ENCODE results near the gene BUB1. TPM values are rescaled to one million over a fixed set of nuclear protein-coding genes. Genes with fewer than 3 reads are reported as not detected.
A peak's percentile ranks its signal among the peaks of the same experiment; 100 is the strongest.

Gene BUB1
- total and polyA plus RNA-seq, 5 donors, result 0.31 to 2.0 (median 0.88) TPM

GRCh38 chr2:110655701-110656100 is 22.2 kb downstream of the BUB1 start:
- Histone ChIP-seq H3K4me1 (ENCODE audit: control insufficient read depth, insufficient read depth, low read length) (no peaks in the 10 kb centered on the region), H3K9me3 (ENCODE audit: control insufficient read depth, low read length) (no peaks in the 10 kb centered on the region), H3K4me3 (ENCODE audit: low read length) (no peak overlapping the region), H3K27ac (ENCODE audit: low read length) (no peak overlapping the region), H3K27me3 (ENCODE audit: control insufficient read depth, insufficient read depth) (no peaks in the 10 kb centered on the region)
- 87% methylated on average over 2 of the region's 2 CpGs for WGBS
- DNase-seq (no peak), ATAC-seq (no peak)
- intact Hi-C loops (cut with DNase I), result no loop called here

DNA sequence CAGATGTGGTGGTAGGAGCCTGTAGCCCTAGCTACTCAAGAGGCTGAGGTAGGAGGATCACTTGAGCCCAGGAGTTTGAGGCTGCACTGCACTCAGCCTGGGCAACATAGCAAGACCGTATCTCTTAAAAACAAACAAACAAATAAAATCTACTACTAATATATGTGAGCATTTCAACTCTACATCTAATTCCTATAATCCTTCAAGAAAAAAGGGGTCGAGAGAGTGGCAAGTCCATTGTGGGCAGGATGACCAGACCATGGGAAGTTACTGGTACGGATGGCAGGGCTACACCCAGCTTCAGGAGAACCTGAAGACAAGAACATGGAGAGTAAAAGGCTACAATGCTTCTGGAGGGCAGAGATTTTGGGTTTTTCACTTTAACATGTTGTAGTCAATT is 24.0 kb downstream of the BUB1 start:
- Histone ChIP-seq H3K4me3 (ENCODE audit: low read length) (no peak overlapping the region), H3K27ac (ENCODE audit: low read length) (no peak overlapping the region), H3K9me3 (ENCODE audit: control insufficient read depth, low read length) (no peaks in the 10 kb centered on the region), H3K27me3 (ENCODE audit: control insufficient read depth, insufficient read depth) (no peaks in the 10 kb centered on the region), H3K4me1 (ENCODE audit: control insufficient read depth, insufficient read depth, low read length) (no peaks in the 10 kb centered on the region)
- no peak for DNase-seq
- no peak for ATAC-seq
- intact Hi-C loops (cut with DNase I), result no loop called here
- WGBS, result over 99% methylated on average over 3 of the region's 3 CpGs

DNA sequence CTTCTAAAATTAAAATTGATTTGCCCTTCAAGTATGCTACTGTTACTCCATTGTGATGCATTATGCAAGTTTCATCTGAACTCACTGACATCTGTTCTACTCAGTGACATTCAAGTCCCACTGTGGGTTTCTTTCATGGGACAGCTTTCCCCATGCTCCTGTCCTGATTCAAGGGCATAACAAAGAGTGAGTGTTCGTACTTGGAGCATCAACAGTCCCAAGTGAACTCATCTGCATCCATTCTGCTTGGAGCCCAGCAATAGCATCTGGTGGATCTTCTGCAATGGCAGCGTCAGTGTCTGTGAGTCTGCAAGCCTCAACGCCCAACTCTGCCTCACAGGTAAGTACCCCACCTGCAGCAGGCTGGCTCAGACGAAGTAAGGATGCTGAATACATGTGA is 27.5 kb downstream of the BUB1 start:
- Histone ChIP-seq H3K4me3 (ENCODE audit: low read length) (no peak overlapping the region), H3K4me1 (ENCODE audit: control insufficient read depth, insufficient read depth, low read length) (no peaks in the 10 kb centered on the region), H3K27ac (ENCODE audit: low read length) (no peak overlapping the region), H3K9me3 (ENCODE audit: control insufficient read depth, low read length) (no peaks in the 10 kb centered on the region), H3K27me3 (ENCODE audit: control insufficient read depth, insufficient read depth) (no peaks in the 10 kb centered on the region)
- ATAC-seq (no peak), DNase-seq (no peak)
- intact Hi-C loops (cut with DNase I), result no loop called here
- 98% methylated on average over 4 of the region's 4 CpGs for WGBS

- 94% methylated on average over 3 of the region's 3 CpGs for WGBS
- Histone ChIP-seq H3K27ac (ENCODE audit: low read length) (no peak overlapping the region), H3K9me3 (ENCODE audit: control insufficient read depth, low read length) (no peaks in the 10 kb centered on the region), H3K27me3 (ENCODE audit: control insufficient read depth, insufficient read depth) (no peaks in the 10 kb centered on the region), H3K4me3 (ENCODE audit: low read length) (no peak overlapping the region), H3K4me1 (ENCODE audit: control insufficient read depth, insufficient read depth, low read length) (no peaks in the 10 kb centered on the region)
- ATAC-seq (no peak), DNase-seq (no peak)
- intact Hi-C loops (cut with DNase I), result no loop called here
Observed at GRCh38 chr2:110647777-110648176, 30.1 kb downstream of the BUB1 start.

DNA sequence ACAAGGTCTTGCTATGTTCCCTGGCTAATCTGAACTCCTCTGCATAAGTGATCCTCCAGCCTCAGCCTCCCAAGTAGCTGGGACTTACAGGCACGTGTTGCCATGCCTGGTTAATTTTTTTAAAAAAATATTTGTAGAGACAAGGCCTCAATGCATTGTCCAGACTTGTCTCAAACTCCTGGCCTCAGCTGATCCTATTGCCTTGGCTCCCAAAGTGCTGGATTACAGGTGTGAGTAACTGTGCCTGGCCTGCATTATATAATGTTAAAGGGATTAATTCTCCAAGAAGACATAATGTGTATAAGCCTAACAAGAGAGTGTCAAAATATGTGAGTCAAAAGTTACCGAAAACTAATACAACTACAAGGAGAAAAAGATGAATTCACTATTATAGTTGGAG is 32.2 kb downstream of the BUB1 start:
- H3K9me3 ChIP-seq (ENCODE audit: control insufficient read depth, low read length), result no peaks in the 10 kb centered on the region
- ATAC-seq (no peak), DNase-seq (no peak)
- H3K4me1 ChIP-seq (ENCODE audit: control insufficient read depth, insufficient read depth, low read length), result no peaks in the 10 kb centered on the region
- H3K4me3 ChIP-seq (ENCODE audit: low read length), result no peak overlapping the region
- H3K27me3 ChIP-seq (ENCODE audit: control insufficient read depth, insufficient read depth), result no peaks in the 10 kb centered on the region
- no peak overlapping the region for H3K27ac ChIP-seq (ENCODE audit: low read length)
- WGBS, result 100% methylated on average over 2 of the region's 2 CpGs
- intact Hi-C loops (cut with DNase I), result no loop called here

GRCh38 chr2:110644357-110644756 is 33.5 kb downstream of the BUB1 start:
- WGBS, result 92% methylated on average over 3 of the region's 3 CpGs
- Histone ChIP-seq H3K27me3 (ENCODE audit: control insufficient read depth, insufficient read depth) (no peaks in the 10 kb centered on the region), H3K27ac (ENCODE audit: low read length) (no peak overlapping the region), H3K9me3 (ENCODE audit: control insufficient read depth, low read length) (no peaks in the 10 kb centered on the region), H3K4me1 (ENCODE audit: control insufficient read depth, insufficient read depth, low read length) (no peaks in the 10 kb centered on the region), H3K4me3 (ENCODE audit: low read length) (no peak overlapping the region)
- no peak for ATAC-seq
- intact Hi-C loops (cut with DNase I), result no loop called here
- no peak for DNase-seq

DNA sequence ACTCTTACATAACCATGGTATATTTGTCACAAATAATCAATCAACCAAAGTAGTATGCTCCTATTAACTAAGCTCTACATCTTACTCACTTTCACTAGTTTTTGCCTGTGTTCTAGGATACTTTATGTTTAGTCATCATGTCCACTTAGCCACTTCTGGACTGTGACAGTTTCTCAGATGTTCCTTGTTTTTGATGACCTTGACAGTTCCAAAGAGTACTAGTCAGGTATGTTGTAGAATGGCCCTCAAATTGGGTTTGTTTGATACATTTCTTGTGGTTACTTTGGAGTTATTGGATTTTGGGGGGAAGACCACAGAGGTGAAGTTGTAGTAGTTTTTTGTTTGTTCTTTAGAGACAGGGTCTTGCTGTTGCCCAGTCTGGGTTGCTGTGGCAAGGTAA is 35.5 kb downstream of the BUB1 start:
- no peaks in the 10 kb centered on the region for H3K9me3 ChIP-seq (ENCODE audit: control insufficient read depth, low read length)
- DNase-seq (no peak), ATAC-seq (no peak)
- H3K27me3 ChIP-seq (ENCODE audit: control insufficient read depth, insufficient read depth), result no peaks in the 10 kb centered on the region
- intact Hi-C loops (cut with DNase I), result no loop called here
- H3K4me1 ChIP-seq (ENCODE audit: control insufficient read depth, insufficient read depth, low read length), result no peaks in the 10 kb centered on the region
- H3K27ac ChIP-seq (ENCODE audit: low read length), result no peak overlapping the region
- H3K4me3 ChIP-seq (ENCODE audit: low read length), result no peak overlapping the region

DNA sequence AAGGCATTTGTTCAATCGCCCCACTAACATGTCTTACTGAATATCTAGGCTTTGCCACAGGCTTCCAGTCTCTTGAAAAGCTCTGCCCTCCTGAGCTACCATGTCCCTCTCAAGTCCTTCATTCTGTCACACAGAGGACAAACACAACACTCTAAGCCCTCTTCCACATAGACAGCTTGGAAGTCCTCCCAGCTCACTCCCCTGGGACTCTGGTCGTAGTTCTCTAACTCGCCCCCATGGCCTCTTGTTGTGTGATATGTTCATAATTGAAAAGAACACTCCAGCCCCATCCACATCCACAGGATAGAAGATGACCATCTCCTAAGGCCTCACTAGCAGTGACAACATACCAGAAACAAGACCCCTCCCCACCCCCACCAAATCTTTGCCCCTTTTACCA is 37.9 kb downstream of the BUB1 start:
- Histone ChIP-seq H3K27me3 (ENCODE audit: control insufficient read depth, insufficient read depth) (no peaks in the 10 kb centered on the region), H3K4me3 (ENCODE audit: low read length) (no peak overlapping the region), H3K9me3 (ENCODE audit: control insufficient read depth, low read length) (no peaks in the 10 kb centered on the region), H3K4me1 (ENCODE audit: control insufficient read depth, insufficient read depth, low read length) (no peaks in the 10 kb centered on the region), H3K27ac (ENCODE audit: low read length) (no peak overlapping the region)
- intact Hi-C loops (cut with DNase I), result no loop called here
- ATAC-seq, result no peak
- peak; percentile 18 to 60 (median 43) for DNase-seq
- 70% methylated on average over 3 of the region's 3 CpGs for WGBS

GRCh38 chr2:110638952-110639695 is 38.7 kb downstream of the BUB1 start:
- no peaks in the 10 kb centered on the region for H3K27me3 ChIP-seq (ENCODE audit: control insufficient read depth, insufficient read depth)
- ATAC-seq (no peak), DNase-seq (no peak)
- WGBS, result 88% methylated on average over 4 of the region's 4 CpGs
- no peaks in the 10 kb centered on the region for H3K9me3 ChIP-seq (ENCODE audit: control insufficient read depth, low read length)
- intact Hi-C loops (cut with DNase I), result no loop called here
- H3K4me3 ChIP-seq (ENCODE audit: low read length), result no peak overlapping the region
- no peaks in the 10 kb centered on the region for H3K4me1 ChIP-seq (ENCODE audit: control insufficient read depth, insufficient read depth, low read length)
- no peak overlapping the region for H3K27ac ChIP-seq (ENCODE audit: low read length)

DNA sequence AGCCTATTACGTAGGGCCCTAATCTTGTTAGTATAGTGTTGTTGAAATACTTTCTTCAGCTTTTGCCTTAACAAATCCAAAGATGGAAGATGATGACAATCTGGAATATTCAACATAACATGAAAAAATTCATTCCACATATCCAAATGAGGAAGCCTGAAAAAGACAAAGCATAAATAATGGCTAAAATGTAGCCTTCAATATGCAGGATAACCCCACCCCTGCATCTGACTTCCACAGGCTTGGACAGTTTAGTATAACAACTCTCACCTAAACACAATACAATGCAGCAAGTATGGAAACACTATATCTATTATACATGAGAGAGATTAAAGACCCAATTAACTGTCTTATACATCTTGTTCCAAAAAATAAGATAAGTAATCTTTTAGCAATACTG is 39.9 kb downstream of the BUB1 start:
- Histone ChIP-seq H3K4me1 (ENCODE audit: control insufficient read depth, insufficient read depth, low read length) (no peaks in the 10 kb centered on the region), H3K27ac (ENCODE audit: low read length) (no peak overlapping the region), H3K27me3 (ENCODE audit: control insufficient read depth, insufficient read depth) (no peaks in the 10 kb centered on the region), H3K9me3 (ENCODE audit: control insufficient read depth, low read length) (no peaks in the 10 kb centered on the region), H3K4me3 (ENCODE audit: low read length) (no peak overlapping the region)
- WGBS, result 95% methylated on average over 1 of the region's 1 CpG
- ATAC-seq (no peak), DNase-seq (no peak)
- intact Hi-C loops (cut with DNase I), result no loop called here

- no peaks in the 10 kb centered on the region for H3K4me1 ChIP-seq (ENCODE audit: control insufficient read depth, insufficient read depth, low read length)
- H3K4me3 ChIP-seq (ENCODE audit: low read length), result no peak overlapping the region
- H3K9me3 ChIP-seq (ENCODE audit: control insufficient read depth, low read length), result no peaks in the 10 kb centered on the region
- no peaks in the 10 kb centered on the region for H3K27me3 ChIP-seq (ENCODE audit: control insufficient read depth, insufficient read depth)
- no peak for ATAC-seq
- no peak for DNase-seq
- 80% methylated on average over 1 of the region's 1 CpG for WGBS
- H3K27ac ChIP-seq (ENCODE audit: low read length), result no peak overlapping the region
- intact Hi-C loops (cut with DNase I), result no loop called here
Observed at GRCh38 chr2:110637093-110637492, 40.8 kb downstream of the BUB1 start.

Measured in right cardiac atrium (tissue), 5 donors.